HG02588 (cell line): ENCODE results near the gene SLC9C1.

Experiments used
- ATAC-seq: cut with Tn5 transposase; IDR thresholded peaks from one replicate; pipeline ENCODE4 v1.9.1; 2021; ENCODE audit warnings: mild to moderate bottlenecking, moderate library complexity; ENCODE audit not compliant: unreplicated experiment

The SLC9C1 gene

GRCh38 chr3:112307557-112307956, 13.5 kb upstream of the SLC9C1 start:
- ATAC-seq, result no peak

- no peak for ATAC-seq
Observed at GRCh38 chr3:112306825-112307224, 12.8 kb upstream of the SLC9C1 start.

GRCh38 chr3:112304611-112305010, 10.6 kb upstream of the SLC9C1 start:
- no peak for ATAC-seq

- no peak for ATAC-seq
Observed at GRCh38 chr3:112303764-112304325, 9.8 kb upstream of the SLC9C1 start.

GRCh38 chr3:112302881-112303763, 9.1 kb upstream of the SLC9C1 start:
- no peak for ATAC-seq

GRCh38 chr3:112302150-112302830, 8.3 kb upstream of the SLC9C1 start:
- ATAC-seq, result no peak

GRCh38 chr3:112298781-112299180, 4.8 kb upstream of the SLC9C1 start:
- no peak for ATAC-seq

DNA sequence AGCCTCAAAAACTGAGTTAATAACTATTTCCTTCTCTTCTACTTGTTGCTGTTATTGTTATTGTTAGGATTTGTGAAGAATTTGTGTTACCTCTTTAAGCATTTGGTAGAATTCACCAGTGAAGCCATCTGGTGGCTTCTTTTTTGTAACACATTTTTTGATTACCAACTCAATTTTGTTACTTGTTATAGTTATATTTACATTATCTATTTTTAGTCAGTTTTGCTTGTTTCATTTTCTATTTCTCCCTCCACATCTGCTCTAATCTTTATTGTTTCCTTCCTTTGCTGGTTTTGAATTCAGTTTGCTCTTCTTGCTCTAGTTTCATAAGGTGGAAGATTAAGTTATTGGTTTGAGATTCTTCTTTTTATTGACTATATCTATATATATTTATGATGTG, 3.7 kb upstream of the SLC9C1 start:
- ATAC-seq, result peak; percentile 38

GRCh38 chr3:112289011-112289410, 5.0 kb downstream of the SLC9C1 start:
- no peak for ATAC-seq

DNA sequence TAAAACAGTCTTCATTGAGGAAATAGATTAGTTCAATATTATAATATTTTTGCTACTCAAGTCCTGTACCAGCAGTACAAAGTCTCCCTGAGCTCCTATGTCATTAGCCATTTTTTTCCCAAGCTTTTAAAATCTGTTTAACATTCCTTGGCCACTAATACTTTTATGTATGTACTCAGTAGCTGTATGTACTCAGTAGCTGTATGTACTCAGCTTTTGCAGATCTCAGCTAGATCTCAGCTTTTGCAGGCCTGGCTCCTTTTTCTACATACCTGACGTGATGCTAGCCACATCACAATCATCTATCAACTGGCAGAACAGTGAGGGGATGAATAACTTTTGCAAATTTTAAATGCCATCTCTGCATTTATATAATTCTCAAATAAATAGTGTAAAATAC, 13.8 kb downstream of the SLC9C1 start:
- no peak for ATAC-seq

- no peak for ATAC-seq
Observed at GRCh38 chr3:112273536-112273935, 20.5 kb downstream of the SLC9C1 start.

- no peak for ATAC-seq
Observed at GRCh38 chr3:112261742-112262141, 32.3 kb downstream of the SLC9C1 start.

DNA sequence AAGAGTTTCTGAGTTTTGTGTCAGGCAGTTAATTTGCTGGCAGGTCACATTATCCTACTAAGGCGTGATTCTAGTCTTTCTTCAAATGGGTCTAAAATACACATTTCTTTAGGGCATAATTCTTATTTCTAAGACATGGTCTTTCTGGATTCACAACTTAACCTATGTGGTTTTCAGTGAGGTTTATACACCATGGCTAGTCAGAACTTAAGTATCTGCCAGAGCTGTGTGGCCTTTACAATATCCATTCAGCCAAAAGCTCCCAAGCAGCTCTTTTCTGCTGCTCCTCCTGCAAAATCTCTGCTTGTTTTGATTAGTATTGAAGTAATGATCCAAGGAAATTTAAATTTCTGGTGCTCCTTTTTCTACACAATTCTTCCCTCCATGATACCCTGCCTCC, 33.5 kb downstream of the SLC9C1 start:
- no peak for ATAC-seq

- peak; percentile 82 for ATAC-seq
Observed at GRCh38 chr3:112253301-112253971, 40.6 kb downstream of the SLC9C1 start.

- no peak for ATAC-seq
Observed at GRCh38 chr3:112247900-112248299, 46.1 kb downstream of the SLC9C1 start.

DNA sequence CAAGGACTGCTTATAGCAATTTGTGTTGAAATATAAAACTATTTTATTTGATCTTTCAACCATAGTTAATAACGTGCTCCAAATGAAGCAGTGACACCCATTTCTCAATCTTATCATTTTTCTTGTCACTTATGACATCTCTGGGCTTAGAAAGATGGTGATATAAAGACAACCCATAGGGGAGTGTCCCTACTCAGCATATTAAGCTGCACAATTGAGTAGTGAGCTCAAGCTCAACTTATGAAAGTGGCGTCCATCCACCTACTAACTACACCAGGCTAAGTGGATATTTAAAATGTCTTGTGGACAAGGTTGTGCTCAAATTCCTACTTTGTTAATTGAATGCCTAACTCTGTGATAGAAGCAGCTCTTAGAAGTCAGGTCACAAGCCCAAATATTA, 46.7 kb downstream of the SLC9C1 start:
- no peak for ATAC-seq

DNA sequence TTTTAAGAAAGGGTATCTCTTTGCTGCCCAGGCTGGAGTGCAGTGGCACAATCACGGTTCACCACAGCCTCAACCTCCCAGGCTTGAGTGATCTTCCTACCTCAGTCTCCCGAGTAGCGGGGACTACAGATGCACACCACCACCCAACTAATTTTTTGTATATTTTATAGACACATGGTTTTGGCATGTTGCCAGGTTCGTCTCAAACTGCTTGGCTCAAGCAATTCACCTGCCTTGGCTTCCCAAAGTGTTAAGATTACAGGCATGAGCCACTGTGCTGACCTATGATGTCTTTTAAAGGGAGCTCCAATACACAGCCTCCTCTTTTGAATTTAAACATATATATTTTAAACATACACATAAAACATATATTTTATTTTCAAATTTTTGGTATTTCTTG, 60.9 kb downstream of the SLC9C1 start:
- no peak for ATAC-seq

GRCh38 chr3:112231727-112232126, 62.3 kb downstream of the SLC9C1 start:
- ATAC-seq, result no peak

GRCh38 chr3:112230033-112230432, 64.0 kb downstream of the SLC9C1 start:
- ATAC-seq, result no peak

DNA sequence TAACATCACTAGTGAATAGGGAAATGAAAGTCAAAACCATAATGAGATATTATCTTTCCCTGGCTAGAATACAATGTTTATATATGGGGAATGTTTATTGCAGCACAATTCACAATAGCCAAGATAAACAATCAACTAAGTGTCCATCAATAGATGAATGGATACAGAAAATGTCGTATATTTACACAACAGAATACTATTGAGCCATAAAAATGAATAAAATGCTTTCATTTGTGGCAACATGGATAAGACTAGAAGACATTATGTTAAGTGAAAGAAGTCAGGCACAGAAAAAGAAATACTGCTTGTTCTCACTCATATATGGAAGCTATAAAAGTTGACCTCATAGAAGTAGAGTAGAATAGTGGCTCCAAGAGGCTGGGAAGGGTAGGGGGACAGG, 65.2 kb downstream of the SLC9C1 start:
- ATAC-seq, result no peak

- ATAC-seq, result no peak
Observed at GRCh38 chr3:112200317-112200666, 93.7 kb downstream of the SLC9C1 start.
